PC-3 (cell line): ENCODE measurements around the gene SOBP.
A peak's percentile ranks its signal among the peaks of the same experiment; 100 is the strongest.

ENCODE experiments used
- EZH2 ChIP-seq: fragments of 300-600 bp; sonication (generic); IDR thresholded peaks from one replicate; pipeline ENCODE4 v1.6.1; 2017; ENCODE audit warnings: antibody characterized with exemption, mild to moderate bottlenecking, low read length; ENCODE audit not compliant: unreplicated experiment
- TF ChIP-seq, protein P1 (sequence below): fragments of 300-600 bp; sonication (generic); conservative IDR thresholded peaks from 2 replicates; pipeline ENCODE4 v1.5.1; 2017; ENCODE audit warnings: antibody characterized with exemption, low read depth, mild to moderate bottlenecking, low read length

- TF ChIP-seq, protein P1, sequence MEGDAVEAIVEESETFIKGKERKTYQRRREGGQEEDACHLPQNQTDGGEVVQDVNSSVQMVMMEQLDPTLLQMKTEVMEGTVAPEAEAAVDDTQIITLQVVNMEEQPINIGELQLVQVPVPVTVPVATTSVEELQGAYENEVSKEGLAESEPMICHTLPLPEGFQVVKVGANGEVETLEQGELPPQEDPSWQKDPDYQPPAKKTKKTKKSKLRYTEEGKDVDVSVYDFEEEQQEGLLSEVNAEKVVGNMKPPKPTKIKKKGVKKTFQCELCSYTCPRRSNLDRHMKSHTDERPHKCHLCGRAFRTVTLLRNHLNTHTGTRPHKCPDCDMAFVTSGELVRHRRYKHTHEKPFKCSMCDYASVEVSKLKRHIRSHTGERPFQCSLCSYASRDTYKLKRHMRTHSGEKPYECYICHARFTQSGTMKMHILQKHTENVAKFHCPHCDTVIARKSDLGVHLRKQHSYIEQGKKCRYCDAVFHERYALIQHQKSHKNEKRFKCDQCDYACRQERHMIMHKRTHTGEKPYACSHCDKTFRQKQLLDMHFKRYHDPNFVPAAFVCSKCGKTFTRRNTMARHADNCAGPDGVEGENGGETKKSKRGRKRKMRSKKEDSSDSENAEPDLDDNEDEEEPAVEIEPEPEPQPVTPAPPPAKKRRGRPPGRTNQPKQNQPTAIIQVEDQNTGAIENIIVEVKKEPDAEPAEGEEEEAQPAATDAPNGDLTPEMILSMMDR, result peak; percentile 87
- no peak for TF ChIP-seq EZH2
Observed at GRCh38 chr6:107674995-107675738, 185.2 kb downstream of the SOBP start.
